A549 (cell line): ENCODE data around the gene TPI1.

Experiments used
- BHLHE40 ChIP-seq: IDR thresholded peaks from 2 replicates; pipeline ENCODE4 v1.6.1; 2012; ENCODE audit warnings: low read depth, low read length, inconsistent platforms
- ESRRA ChIP-seq: fragments of 150-350 bp; IDR thresholded peaks from 2 replicates; pipeline ENCODE4 v1.6.1; 2014; ENCODE audit warnings: mild to moderate bottlenecking, low read length, borderline replicate concordance
- POLR2AphosphoS2 ChIP-seq: conservative IDR thresholded peaks from 2 replicates; pipeline ENCODE4 v1.6.1; 2012; ENCODE audit warnings: low read length, improper control_type of control experiment, inconsistent platforms

DNA sequence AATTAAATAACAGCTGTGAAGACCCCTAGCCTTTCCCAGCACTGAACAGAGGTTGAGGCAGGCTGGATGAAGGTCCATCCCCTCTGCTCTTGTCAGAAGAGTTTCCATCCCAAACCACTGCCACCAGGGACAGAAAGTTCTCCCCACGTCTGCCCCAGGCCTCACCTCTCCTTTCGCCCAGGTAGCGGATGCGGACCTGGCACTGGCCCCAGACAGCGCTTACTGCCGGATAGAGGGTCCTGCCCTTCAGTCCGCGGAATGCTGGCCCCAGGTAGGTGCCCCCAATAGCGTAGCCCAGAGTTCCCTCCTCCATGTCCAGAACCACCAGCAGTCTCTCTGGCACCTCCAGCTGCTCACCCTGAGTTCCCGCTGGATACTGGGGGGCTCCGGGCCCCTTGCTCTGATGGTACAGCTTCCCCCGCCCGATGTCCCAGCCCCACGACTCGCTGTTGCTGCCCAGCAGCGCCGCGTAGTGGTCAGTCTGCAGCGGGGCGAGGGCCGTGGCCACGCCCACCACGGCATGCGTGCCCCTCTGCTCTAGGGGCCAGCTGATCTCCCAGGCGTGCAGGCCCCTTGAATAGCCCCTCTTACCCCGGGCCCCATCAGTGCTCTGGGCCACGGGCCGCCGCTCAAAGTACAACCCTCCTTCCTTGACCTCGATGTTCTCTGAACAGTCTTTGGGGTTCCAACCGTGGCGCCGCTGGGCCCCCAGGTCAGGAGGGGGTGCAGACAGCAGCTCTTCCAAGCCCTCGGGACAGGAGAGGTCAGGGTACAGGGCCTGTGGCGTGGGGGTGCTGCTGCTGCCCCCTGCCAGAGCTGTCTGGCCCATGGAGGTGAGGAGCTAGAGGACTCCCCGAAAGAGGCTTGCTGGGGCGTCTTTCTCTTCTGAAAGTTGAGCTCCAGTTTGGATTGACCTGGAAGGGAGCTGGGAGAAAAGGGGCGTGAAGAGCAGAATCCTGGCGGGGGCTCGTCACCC is 5.0 kb downstream of the TPI1 start:
- no peak for TF ChIP-seq POLR2AphosphoS2
- TF ChIP-seq BHLHE40: no peak
- no peak for TF ChIP-seq ESRRA
